ENCODE measurements around the gene CERS6.

DNA sequence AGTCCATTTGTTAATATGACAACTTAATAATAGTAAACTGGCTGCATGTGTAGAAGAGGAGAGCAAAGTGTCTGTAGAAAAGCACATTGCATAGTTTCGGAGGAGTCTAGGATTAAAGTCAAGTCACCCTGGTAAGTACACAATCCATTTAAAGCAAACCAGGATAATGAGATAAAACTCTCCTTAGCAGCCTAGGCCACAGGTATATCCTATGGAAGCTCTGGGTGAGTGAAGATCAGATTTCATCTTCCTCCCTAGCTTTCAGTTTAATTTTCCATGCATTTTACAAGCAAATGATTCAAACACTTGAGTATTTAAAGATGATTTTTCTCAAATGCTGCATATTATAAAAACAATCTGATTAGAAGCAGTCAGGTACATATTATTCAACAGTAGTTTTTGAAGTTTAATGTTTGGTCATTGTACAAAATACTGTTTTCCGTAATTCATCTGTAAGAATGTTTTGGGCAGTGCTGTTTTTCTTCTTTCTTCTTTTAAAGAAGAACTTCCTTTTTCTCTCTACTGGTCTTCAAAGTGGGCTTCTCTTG is 10.2 kb downstream of the CERS6 start:
- TF ChIP-seq RBBP5 (IDR thresholded peaks at IDR 0.05; ENCODE audit: borderline replicate concordance, low read depth, low read length) (no peak), E2F6 (IDR thresholded peaks at IDR 0.05) (no peak), TCF12 (IDR thresholded peaks at IDR 0.05; ENCODE audit: low read depth, low read length) (no peak), SP1 (IDR thresholded peaks at IDR 0.05; ENCODE audit: low read depth, low read length) (no peak), CHD2 (IDR thresholded peaks at IDR 0.05; ENCODE audit: low read length) (no peak), CEBPB (IDR thresholded peaks at IDR 0.05; ENCODE audit: low read depth, low read length) (no peak)
